Measurements from ENCODE around the gene CD48.

The CD48 gene

DNA sequence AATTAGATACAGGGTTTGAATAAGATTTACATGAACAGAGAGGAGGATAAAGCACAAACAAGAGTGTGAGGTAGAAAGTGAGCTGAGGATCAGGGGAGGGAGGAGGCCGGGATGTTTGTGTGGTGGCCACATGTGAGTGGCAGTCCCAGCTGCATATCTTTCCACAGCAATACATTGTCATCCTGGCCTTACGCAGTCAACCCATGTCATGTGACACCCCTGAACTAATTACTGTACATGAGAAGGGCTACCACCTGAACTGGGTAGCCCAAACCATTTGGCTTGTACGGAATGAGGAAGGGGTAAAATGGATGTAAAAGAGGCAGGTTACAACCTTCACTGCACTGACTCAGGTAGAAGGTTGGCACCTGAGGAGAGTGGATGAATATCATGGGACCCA is 31.6 kb upstream of the CD48 start:
- no peak overlapping the region for H3K4me3 ChIP-seq (ENCODE audit: control insufficient read depth, low read depth, low read length)
- DNase-seq (ENCODE audit: low read depth) = no peak
- TF ChIP-seq, protein P1, sequence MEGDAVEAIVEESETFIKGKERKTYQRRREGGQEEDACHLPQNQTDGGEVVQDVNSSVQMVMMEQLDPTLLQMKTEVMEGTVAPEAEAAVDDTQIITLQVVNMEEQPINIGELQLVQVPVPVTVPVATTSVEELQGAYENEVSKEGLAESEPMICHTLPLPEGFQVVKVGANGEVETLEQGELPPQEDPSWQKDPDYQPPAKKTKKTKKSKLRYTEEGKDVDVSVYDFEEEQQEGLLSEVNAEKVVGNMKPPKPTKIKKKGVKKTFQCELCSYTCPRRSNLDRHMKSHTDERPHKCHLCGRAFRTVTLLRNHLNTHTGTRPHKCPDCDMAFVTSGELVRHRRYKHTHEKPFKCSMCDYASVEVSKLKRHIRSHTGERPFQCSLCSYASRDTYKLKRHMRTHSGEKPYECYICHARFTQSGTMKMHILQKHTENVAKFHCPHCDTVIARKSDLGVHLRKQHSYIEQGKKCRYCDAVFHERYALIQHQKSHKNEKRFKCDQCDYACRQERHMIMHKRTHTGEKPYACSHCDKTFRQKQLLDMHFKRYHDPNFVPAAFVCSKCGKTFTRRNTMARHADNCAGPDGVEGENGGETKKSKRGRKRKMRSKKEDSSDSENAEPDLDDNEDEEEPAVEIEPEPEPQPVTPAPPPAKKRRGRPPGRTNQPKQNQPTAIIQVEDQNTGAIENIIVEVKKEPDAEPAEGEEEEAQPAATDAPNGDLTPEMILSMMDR (IDR thresholded peaks at IDR 0.05; ENCODE audit: control insufficient read depth, insufficient read depth, low read depth, low read length, missing control alignments) = no peak

DNA sequence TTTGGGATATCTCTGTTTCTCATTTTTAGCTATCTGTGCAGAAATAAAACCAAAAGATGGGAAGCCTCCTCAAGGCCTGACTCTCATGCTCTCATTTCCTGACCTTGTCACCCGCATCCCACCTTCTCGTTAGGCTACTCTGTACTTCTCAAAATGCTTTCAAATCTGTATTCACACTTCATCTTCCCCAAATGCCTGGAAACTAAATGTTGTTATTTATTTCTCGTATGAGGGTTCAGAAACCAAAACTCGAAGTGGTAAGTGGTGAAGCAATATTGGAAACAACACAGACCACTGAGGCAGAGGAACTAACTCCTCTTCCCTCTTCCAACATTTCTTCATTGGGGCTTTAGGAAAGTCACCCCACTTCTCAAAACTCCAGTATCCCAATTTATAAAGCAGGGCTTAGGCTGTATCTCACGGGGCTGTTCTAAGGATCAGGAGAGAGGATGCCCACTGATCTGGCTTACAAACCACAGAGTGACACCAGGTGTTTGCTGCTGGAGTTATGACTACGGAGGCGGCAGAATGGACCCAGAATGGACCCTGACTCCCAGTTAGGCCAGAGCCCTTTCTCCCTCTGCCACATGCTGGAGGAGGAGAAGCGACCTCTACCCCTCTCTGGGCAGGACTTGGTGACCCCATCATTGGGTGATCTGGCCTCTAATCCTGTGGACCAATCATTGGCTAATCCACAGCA is 31.0 kb upstream of the CD48 start:
- H3K4me3 ChIP-seq (ENCODE audit: control insufficient read depth, low read depth, low read length) = no peak overlapping the region
- no peak for DNase-seq (ENCODE audit: low read depth)
- TF ChIP-seq, protein P1 (IDR thresholded peaks at IDR 0.05; ENCODE audit: control insufficient read depth, insufficient read depth, low read depth, low read length, missing control alignments) = no peak

- TF ChIP-seq, protein P1 (IDR thresholded peaks at IDR 0.05; ENCODE audit: control insufficient read depth, insufficient read depth, low read depth, low read length, missing control alignments) = no peak
- no peak for DNase-seq (ENCODE audit: low read depth)
- H3K4me3 ChIP-seq (ENCODE audit: control insufficient read depth, low read depth, low read length) = no peak overlapping the region
Observed at GRCh38 chr1:160741612-160742348, 30.2 kb upstream of the CD48 start.

GRCh38 chr1:160741092-160741501 is 29.5 kb upstream of the CD48 start:
- DNase-seq (ENCODE audit: low read depth) = no peak
- TF ChIP-seq, protein P1 (IDR thresholded peaks at IDR 0.05; ENCODE audit: control insufficient read depth, insufficient read depth, low read depth, low read length, missing control alignments) = no peak
- H3K4me3 ChIP-seq (ENCODE audit: control insufficient read depth, low read depth, low read length) = no peak overlapping the region

DNA sequence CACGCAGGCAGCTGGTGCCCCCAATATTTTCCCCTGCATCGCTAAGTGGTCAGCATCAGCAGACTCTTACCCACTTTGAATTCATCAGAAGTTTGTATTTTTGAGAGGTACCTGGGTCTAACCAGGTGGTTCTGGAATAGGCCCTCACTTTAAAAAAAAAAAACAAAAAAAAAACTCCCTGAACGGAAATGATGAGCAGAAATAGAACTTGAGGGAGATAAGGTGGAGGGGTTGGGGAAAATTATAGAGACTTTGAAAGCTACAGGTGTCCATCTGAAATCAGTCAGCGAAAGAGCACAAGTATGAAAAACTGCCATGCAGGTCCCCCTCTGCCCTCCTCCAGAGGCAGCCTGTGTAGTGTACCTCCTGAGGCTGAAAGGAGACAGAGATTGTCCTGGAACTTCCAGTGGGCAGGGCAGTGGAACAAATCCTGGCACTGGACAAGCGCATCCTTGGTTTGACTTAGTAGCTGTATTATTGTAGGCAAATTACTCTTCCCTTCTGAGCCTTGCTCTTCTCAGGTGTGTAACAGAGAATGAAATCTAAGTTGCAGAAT is 28.6 kb upstream of the CD48 start:
- TF ChIP-seq, protein P1 (IDR thresholded peaks at IDR 0.05; ENCODE audit: control insufficient read depth, insufficient read depth, low read depth, low read length, missing control alignments) = no peak
- H3K4me3 ChIP-seq (ENCODE audit: control insufficient read depth, low read depth, low read length) = no peak overlapping the region
- no peak for DNase-seq (ENCODE audit: low read depth)

DNA sequence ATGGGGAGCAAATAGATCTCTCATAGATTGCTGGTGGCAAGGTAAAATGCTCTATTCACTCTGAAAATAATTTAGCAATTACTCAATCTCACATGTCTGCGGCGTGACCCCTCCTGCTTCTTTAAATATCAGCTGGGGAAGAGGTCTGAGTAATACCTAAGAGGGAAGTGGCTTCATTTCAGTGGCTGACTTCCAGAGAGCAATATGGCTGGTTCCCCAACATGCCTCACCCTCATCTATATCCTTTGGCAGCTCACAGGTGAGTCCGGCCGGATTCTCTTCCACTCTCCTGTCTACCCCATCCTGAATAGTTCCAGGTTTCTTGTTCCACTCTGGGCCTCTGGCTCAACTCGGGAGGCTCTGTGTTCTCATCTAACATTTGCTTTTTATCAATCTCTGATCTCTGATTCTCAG is 27.5 kb upstream of the CD48 start, which contains the start of gene SLAMF7:
SLAMF7 (plus strand) TSS at position 150 of the 414 bp plus-strand sequence; CDS start at position 205, 55 bp downstream.
- TF ChIP-seq, protein P1 (IDR thresholded peaks at IDR 0.05; ENCODE audit: control insufficient read depth, insufficient read depth, low read depth, low read length, missing control alignments) = no peak
- H3K4me3 ChIP-seq (ENCODE audit: control insufficient read depth, low read depth, low read length) = no peak within 1 kb of the TSS
- no peak for DNase-seq (ENCODE audit: low read depth)

Measured in AG09309 (cell line).